Tibial nerve (tissue), 4 donors: ENCODE measurements around the gene DLG4.

Source experiments
- EP300 ChIP-seq, 2 donors: sonication (generic); formaldehyde crosslinking; IDR thresholded peaks; one replicate each; pipeline ENCODE4 v1.6.1; 2017; ENCODE audit warnings: antibody characterized with exemption in 2 of 2, mild to moderate bottlenecking in 1 of 2
- POLR2A ChIP-seq, 2 donors: fragments of 450-650 bp; IDR thresholded peaks; one replicate each; pipeline ENCODE4 v1.6.1; 2017; ENCODE audit warnings: antibody characterized with exemption in 2 of 2, mild to moderate bottlenecking in 2 of 2, moderate library complexity in 2 of 2
- TF ChIP-seq, protein P1 (sequence below), 5 experiments: fragments of 200-600 bp in 3 of 5; fragments of 450-650 bp in 2 of 5; sonication (generic) in 3 of 5; IDR thresholded peaks; one replicate each; pipeline ENCODE4 v1.5.1; 2016 to 2019; ENCODE audit warnings: antibody characterized with exemption in 5 of 5, mild to moderate bottlenecking in 3 of 5, moderate library complexity in 2 of 5

DNA sequence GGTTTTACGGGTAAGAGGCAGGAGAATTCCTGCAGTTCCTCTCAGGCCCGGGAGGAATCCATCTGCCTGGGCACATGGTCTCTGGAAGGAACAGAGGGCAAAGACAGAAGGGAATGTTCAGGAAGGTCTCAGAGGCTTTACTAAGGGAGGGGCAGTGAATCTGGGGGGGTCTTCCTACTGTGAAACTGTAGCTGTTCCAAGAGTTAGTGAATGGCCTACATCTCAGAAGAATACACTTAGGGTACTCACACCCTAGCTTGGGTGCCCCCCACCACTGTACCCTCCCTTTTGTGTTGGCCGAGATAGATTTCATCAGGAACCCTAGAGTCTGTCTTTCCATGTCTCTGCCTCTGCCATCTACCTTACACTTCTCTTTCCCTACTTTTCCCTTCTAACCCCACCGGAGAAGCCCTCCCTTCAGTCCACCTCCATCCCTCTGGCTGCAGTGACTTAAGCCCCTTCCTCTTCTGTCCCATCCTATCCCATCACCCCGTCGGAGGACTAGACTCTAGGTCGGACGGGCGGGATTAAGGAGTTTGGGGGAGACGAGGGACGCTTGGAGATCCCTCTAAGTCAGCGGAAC, 316 bp downstream of the DLG4 start:
- TF ChIP-seq, protein P1, sequence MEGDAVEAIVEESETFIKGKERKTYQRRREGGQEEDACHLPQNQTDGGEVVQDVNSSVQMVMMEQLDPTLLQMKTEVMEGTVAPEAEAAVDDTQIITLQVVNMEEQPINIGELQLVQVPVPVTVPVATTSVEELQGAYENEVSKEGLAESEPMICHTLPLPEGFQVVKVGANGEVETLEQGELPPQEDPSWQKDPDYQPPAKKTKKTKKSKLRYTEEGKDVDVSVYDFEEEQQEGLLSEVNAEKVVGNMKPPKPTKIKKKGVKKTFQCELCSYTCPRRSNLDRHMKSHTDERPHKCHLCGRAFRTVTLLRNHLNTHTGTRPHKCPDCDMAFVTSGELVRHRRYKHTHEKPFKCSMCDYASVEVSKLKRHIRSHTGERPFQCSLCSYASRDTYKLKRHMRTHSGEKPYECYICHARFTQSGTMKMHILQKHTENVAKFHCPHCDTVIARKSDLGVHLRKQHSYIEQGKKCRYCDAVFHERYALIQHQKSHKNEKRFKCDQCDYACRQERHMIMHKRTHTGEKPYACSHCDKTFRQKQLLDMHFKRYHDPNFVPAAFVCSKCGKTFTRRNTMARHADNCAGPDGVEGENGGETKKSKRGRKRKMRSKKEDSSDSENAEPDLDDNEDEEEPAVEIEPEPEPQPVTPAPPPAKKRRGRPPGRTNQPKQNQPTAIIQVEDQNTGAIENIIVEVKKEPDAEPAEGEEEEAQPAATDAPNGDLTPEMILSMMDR (IDR thresholded peaks at IDR 0.05), result no peak
- TF ChIP-seq POLR2A (IDR thresholded peaks at IDR 0.05) (no peak), EP300 (IDR thresholded peaks at IDR 0.05) (no peak)
